GM21717 (cell line): ENCODE results near the gene KCNAB2.

ENCODE experiments used
- ATAC-seq: cut with Tn5 transposase; IDR thresholded peaks from one replicate; pipeline ENCODE4 v1.9.1; 2021; ENCODE audit warnings: mild to moderate bottlenecking, moderate library complexity; ENCODE audit not compliant: unreplicated experiment

KCNAB2 gene

DNA sequence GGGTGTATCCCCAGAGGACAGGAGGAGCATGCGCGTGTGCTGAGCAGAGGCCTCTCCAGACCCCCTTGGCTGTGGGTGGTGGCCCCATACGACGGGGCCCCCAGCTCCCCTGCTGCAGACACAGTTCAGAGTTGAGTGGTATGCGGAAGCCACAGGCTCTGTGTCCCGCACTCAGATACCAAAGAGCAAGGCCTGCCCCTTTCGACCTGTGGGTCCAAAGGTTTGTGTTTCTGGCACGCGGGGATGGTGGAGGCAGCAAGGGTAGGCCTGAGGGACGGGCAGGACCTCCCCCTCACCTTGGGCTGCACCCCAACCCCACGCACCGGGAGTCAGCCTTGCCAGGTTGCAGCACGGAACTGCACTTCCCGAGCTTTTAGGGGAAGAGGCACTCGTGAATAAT, at the start of gene KCNAB2:
Gene KCNAB2, plus strand, starts transcription at position 328 of the 400 bp plus-strand sequence. CDS start 5,649 bp downstream, outside the sequence.
- ATAC-seq: no peak

DNA sequence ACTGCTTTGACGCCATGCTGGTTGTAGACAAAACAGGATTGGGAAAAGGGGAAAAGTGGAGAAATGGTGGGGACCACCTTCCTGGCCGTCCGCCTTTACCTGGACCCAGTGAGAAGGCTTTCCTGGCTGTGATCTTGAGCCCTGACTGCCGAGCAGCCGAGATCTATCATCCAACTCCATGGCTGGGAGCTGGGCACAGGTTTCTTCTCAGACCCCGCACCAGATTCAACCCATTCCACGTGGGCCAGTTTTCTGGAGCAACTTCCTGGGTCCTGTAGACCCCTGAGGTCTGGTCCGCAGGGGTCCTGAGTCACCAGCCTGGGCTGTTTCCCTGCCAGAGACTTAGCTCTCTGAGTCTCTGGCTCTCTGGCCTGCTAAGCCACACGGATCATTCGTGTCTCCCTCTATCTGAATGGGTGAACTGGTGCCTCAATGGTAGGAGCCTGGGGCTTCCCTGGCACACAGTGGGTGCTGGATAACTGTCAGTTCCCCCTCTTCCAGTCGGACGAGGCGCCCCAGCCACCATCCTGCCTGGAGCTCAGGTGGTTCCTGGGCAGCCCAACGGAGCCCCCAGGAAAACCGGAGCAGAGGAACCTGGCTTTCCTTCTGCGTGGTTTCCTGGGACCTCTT, 48.9 kb upstream of the KCNAB2 start:
- no peak for ATAC-seq

DNA sequence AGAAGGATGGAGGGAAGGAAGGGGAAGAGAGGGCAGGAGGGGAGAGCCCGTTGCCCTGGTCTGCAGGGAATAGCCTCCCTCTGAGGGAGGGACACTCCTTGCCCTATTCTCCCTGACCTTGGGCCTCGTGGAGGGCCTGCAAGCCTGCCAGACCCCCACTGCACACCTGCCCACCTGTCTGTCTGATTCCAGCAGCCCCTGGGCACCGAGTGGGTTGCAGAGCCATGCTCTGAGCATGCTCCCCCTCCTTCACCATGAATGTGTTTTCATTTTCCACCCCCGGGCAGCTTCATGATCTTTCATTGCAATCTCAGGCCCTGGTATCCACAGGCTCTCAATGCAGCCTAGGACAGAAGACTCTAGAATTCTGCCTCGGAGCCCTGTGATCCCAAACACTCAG, 48.4 kb upstream of the KCNAB2 start:
- ATAC-seq: no peak

- ATAC-seq: no peak
These were observed 47.4 kb upstream of the KCNAB2 start for GRCh38 chr1:5998051-5998905.

GRCh38 chr1:5998906-5999301, 46.8 kb upstream of the KCNAB2 start:
- ATAC-seq: no peak

GRCh38 chr1:5999711-6000443, 45.8 kb upstream of the KCNAB2 start:
- ATAC-seq: no peak

DNA sequence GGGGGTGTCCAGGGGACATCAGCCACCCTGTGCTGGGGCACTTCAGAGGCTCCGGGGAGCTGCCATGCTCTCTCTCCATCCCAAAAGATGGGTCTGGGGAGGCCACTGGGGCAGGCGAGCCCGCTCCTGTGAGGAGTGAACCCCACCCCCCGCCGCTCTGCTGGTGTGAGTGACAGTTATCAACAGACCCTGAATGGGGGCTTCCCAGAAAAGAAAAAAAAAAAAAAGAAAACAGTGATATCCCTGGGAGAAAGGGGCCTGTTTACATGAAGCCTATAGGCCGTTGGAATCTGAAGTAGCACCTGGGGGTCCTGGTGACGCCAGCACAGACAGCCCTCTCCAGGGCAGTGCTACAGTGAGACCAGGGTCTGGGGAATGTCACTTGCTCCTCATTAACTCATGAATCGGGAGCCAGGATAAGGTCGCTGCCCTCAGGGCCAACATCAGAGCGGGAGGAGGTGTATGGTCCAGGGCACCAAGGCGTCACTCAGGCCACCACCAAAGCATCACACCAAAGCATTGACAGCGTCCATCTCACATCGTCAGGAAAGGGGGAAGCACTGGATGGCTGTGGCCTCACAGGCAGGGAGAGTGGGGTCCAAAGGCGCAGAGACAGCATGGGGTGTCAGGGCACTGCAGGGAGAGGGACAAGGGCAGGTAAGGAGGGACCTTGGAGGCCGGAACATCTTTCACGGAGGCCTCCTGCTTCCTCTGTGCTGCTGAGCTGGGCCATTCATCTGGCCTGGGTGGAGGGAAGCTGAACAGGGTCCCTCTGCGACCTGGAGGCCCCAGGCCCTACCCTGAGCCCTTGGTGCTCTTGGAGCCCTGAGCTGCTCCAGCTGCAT, 45.0 kb upstream of the KCNAB2 start:
- no peak for ATAC-seq

- ATAC-seq: no peak
These were observed 43.6 kb upstream of the KCNAB2 start for GRCh38 chr1:6001992-6002576.

- ATAC-seq: no peak
These were observed 42.8 kb upstream of the KCNAB2 start for GRCh38 chr1:6002714-6003501.

GRCh38 chr1:6003568-6004411, 41.9 kb upstream of the KCNAB2 start:
- ATAC-seq: no peak

- no peak for ATAC-seq
These were observed 41.1 kb upstream of the KCNAB2 start for GRCh38 chr1:6004412-6005123.

DNA sequence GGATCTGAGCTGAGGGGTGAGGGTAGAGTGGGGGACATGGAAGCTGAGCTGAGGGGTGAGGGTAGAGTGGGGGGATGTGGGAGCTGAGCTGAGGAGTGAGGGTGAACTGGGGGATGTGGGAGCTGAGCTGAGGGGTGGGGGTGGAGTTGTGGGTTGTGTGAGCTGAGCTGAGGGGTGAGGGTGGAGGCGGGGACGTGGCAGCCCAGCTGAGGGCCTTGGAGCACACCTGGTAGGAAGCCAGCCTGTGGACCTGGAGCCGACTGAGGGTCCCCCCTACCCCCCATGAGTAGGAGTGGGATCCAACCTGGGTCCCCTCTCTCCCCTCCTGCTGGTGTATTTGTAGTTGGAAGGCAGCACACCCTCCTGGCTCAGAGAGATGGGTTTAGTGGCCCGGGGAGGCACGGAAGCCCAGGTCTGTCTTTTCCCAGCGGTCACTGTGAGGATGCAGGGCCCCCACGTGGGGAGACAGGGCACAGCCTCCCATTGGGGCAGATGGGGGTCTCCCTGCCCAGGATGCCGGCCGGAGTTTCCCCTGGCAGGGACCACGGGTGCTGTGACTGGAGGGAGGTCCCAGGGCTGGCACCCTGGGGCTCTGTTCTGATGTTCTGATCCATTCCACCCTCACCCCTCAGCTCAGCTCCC, 40.3 kb upstream of the KCNAB2 start:
- ATAC-seq: no peak

DNA sequence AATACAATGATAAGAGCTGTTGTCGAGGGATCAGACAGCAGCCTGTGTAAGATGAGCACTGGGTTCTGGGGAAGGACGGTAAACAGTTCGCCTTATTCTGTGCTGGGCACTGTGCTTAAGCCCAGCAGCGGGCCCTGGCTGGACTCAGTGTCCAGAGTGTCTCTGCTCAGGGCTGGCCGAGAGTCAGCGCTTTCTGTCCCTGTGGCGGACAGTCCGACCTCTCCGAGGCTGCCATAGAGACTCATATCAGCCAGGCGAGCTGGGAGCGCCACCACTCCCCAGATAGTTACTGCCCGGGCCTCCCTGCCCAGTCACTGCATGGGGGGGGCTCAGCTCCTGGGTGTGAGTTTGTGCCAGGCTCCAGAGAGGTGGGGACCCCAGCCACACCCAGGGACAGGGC, 38.8 kb upstream of the KCNAB2 start:
- ATAC-seq: no peak

DNA sequence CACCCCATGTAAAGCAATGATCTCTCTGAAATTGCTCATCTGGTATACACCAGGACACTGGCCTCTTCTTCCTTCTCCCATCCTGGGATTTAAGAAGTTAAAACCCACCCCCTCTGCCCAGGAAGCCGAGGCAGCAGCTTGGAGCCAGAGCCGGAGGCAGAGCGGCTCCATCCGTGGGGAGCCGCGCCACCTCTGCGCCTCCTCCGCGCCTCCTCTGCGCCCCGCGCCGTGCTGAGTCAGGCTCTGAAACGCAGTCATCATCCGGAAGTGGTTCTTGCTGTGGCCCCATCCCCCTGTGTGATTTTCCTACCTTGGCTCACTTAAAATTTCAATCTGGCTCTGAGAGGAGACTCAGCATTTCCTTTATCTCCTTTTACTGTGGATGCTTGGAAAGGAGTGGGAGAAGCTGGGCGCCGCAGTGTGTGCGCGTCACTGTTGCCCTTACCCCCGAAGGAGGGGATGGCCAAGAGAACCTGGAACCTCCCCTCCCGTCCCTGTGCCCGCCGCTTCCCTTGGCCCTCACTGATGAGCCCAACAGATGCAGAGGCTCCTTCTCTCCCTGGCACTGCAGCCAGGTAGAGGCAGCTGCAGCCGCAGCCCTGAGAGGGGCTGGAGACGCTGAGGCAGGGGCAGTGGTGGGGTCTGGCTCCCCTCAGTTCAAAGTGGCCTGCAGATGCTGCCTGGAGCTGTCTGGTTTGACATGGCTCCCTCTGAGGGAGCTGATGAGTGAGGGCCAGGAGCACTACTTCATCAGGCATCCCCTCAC, 38.2 kb upstream of the KCNAB2 start:
- no peak for ATAC-seq

DNA sequence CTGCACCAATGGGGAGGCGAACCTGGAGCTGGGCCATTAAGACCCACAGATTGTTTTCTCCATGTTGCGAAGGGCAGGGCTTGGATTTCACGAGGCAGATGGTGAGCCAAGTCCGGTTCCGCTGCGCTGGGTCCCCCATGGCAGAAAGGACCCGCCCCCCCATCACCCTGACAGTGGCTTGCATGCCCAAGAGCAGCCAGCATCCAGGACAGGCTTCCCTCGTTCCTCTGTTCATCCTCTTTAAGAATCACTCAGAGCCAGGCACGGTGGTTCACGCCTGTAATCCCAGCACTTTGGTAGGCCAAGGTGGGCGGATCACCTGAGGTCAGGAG, 37.6 kb upstream of the KCNAB2 start:
- no peak for ATAC-seq

GRCh38 chr1:6008696-6009095, 37.0 kb upstream of the KCNAB2 start:
- ATAC-seq: no peak
